ENCODE results near the gene SHC3.

DNA sequence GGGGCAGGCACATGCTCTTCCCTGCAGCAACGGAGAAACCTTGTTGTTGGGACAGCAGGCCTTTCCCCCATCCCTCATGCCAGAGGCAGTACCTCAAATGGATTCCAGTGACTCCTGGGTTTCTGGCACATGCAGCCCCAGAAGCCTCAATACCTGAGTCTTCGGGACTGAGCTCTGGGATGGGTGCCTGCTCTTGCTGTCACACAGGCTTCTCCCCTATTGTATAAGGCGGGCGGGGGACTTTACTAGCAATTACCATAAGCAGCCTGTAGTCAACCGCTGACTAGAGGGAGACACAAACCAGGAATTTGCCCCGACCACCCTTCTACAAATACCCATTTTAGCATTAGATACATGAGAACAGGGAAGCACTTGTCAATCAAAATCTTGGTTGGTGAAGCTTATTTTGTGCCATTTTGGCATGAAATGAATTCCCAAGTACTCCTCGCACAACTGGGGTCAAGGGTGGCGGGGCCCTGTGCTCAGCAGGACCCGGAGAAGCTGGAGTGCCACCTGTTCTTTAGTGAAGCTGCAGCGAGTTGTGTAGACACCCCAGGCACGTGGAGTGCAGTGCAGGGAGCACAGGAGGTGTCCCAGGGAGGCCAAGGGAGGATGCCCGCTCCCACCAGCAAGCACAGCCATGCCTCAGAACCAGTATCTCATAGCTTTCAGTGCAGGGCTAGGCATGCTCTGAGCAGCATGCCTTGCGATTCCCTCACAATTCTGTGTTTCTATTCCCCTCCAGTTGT, 166.2 kb downstream of the SHC3 start:
- no peak for TF ChIP-seq POLR2AphosphoS5 (IDR thresholded peaks at IDR 0.05)
- TF ChIP-seq, protein P1, sequence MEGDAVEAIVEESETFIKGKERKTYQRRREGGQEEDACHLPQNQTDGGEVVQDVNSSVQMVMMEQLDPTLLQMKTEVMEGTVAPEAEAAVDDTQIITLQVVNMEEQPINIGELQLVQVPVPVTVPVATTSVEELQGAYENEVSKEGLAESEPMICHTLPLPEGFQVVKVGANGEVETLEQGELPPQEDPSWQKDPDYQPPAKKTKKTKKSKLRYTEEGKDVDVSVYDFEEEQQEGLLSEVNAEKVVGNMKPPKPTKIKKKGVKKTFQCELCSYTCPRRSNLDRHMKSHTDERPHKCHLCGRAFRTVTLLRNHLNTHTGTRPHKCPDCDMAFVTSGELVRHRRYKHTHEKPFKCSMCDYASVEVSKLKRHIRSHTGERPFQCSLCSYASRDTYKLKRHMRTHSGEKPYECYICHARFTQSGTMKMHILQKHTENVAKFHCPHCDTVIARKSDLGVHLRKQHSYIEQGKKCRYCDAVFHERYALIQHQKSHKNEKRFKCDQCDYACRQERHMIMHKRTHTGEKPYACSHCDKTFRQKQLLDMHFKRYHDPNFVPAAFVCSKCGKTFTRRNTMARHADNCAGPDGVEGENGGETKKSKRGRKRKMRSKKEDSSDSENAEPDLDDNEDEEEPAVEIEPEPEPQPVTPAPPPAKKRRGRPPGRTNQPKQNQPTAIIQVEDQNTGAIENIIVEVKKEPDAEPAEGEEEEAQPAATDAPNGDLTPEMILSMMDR (IDR thresholded peaks at IDR 0.05): no peak
- TF ChIP-seq POLR2A (IDR thresholded peaks at IDR 0.05): no peak
- no peak for TF ChIP-seq EP300 (IDR thresholded peaks at IDR 0.05)

All from upper lobe of left lung (tissue), 4 donors.